Measurements from ENCODE around the gene RUNDC3A.

- TF ChIP-seq, protein P1, sequence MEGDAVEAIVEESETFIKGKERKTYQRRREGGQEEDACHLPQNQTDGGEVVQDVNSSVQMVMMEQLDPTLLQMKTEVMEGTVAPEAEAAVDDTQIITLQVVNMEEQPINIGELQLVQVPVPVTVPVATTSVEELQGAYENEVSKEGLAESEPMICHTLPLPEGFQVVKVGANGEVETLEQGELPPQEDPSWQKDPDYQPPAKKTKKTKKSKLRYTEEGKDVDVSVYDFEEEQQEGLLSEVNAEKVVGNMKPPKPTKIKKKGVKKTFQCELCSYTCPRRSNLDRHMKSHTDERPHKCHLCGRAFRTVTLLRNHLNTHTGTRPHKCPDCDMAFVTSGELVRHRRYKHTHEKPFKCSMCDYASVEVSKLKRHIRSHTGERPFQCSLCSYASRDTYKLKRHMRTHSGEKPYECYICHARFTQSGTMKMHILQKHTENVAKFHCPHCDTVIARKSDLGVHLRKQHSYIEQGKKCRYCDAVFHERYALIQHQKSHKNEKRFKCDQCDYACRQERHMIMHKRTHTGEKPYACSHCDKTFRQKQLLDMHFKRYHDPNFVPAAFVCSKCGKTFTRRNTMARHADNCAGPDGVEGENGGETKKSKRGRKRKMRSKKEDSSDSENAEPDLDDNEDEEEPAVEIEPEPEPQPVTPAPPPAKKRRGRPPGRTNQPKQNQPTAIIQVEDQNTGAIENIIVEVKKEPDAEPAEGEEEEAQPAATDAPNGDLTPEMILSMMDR (IDR thresholded peaks at IDR 0.05) = no peak
- TF ChIP-seq ZFX (IDR thresholded peaks at IDR 0.05; ENCODE audit: borderline replicate concordance) = no peak
Measured at GRCh38 chr17:44362459-44362948, 54.1 kb downstream of the RUNDC3A start.

All from 22Rv1 (cell line).